ENCODE data around the gene KCNA10.

Gene KCNA10

GRCh38 chr1:110490791-110491451 is 28.1 kb downstream of the KCNA10 start:
- DNase-seq (ENCODE audit: low read depth, low spot score): no peak
- Histone ChIP-seq H3K9me3 (ENCODE audit: insufficient read depth, low read length) (no peaks in the 10 kb centered on the region), H3K27me3 (ENCODE audit: insufficient read depth, insufficient read length) (peaks cover 3% of the 10 kb centered on the region), H3K36me3 (ENCODE audit: insufficient read depth, insufficient read length, low read length) (no peaks in the 10 kb centered on the region), H3K9ac (ENCODE audit: insufficient read length, low read depth) (no peak overlapping the region), H3K4me3 (ENCODE audit: insufficient read length, low read depth) (no peak overlapping the region), H3K4me1 (ENCODE audit: insufficient read depth, insufficient read length) (peaks cover 25% of the 10 kb centered on the region)
- TF ChIP-seq YY1 (IDR thresholded peaks at IDR 0.05; ENCODE audit: insufficient read depth, insufficient read length) (no peak), ZNF274 (IDR thresholded peaks at IDR 0.05; ENCODE audit: low read depth, low read length) (no peak), SUZ12 (IDR thresholded peaks at IDR 0.05; ENCODE audit: extremely low read depth, insufficient read depth, insufficient read length) (no peak)

DNA sequence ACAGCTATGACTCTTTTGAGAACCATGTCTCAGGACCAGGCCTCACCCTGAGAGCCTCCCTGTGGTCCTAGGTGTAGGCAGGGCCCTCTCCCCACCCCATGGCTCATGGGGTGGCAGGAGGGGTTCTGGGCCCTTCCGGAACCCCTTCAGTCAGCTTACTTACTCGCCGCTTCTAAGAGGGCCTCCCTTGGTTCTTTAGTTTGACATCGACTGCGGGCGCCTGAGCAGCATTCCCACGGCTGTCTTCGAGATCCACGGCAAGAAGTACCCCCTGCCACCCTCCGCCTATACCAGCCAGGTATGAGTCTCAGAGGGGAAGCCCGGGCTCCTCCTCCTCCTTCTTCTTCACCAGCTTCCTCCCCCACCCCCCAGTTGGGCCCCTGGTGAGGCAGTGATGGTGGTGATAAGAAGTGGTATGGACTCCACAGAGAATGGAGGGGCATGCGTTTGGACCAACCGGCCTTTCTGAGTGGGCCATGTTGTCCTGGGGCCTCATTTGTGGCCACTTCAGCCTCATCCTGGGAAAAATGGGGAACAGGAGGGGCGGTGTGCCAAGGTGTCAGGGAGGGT is 28.9 kb downstream of the KCNA10 start:
- H3K27me3 ChIP-seq (ENCODE audit: insufficient read depth, insufficient read length): no peaks in the 10 kb centered on the region
- DNase-seq (ENCODE audit: low read depth, low spot score): no peak
- no peak overlapping the region for H3K4me3 ChIP-seq (ENCODE audit: insufficient read length, low read depth)
- peaks cover 19% of the 10 kb centered on the region for H3K4me1 ChIP-seq (ENCODE audit: insufficient read depth, insufficient read length)
- no peaks in the 10 kb centered on the region for H3K9me3 ChIP-seq (ENCODE audit: insufficient read depth, low read length)
- H3K9ac ChIP-seq (ENCODE audit: insufficient read length, low read depth): no peak overlapping the region
- TF ChIP-seq SUZ12 (IDR thresholded peaks at IDR 0.05; ENCODE audit: extremely low read depth, insufficient read depth, insufficient read length) (no peak), YY1 (IDR thresholded peaks at IDR 0.05; ENCODE audit: insufficient read depth, insufficient read length) (no peak), ZNF274 (IDR thresholded peaks at IDR 0.05; ENCODE audit: low read depth, low read length) (no peak)
- no peaks in the 10 kb centered on the region for H3K36me3 ChIP-seq (ENCODE audit: insufficient read depth, insufficient read length, low read length)

GRCh38 chr1:110489406-110489805 is 29.6 kb downstream of the KCNA10 start:
- H3K9ac ChIP-seq (ENCODE audit: insufficient read length, low read depth): no peak overlapping the region
- H3K4me3 ChIP-seq (ENCODE audit: insufficient read length, low read depth): no peak overlapping the region
- DNase-seq (ENCODE audit: low read depth, low spot score): no peak

GRCh38 chr1:110488867-110489266 is 30.1 kb downstream of the KCNA10 start:
- H3K4me1 ChIP-seq (ENCODE audit: insufficient read depth, insufficient read length): peaks cover 11% of the 10 kb centered on the region
- no peaks in the 10 kb centered on the region for H3K36me3 ChIP-seq (ENCODE audit: insufficient read depth, insufficient read length, low read length)
- DNase-seq (ENCODE audit: low read depth, low spot score): no peak
- no peak for TF ChIP-seq ZNF274 (IDR thresholded peaks at IDR 0.05; ENCODE audit: low read depth, low read length)
- no peak for TF ChIP-seq YY1 (IDR thresholded peaks at IDR 0.05; ENCODE audit: insufficient read depth, insufficient read length)
- TF ChIP-seq SUZ12 (IDR thresholded peaks at IDR 0.05; ENCODE audit: extremely low read depth, insufficient read depth, insufficient read length): no peak
- no peaks in the 10 kb centered on the region for H3K9me3 ChIP-seq (ENCODE audit: insufficient read depth, low read length)
- no peak overlapping the region for H3K9ac ChIP-seq (ENCODE audit: insufficient read length, low read depth)
- no peak overlapping the region for H3K4me3 ChIP-seq (ENCODE audit: insufficient read length, low read depth)
- no peaks in the 10 kb centered on the region for H3K27me3 ChIP-seq (ENCODE audit: insufficient read depth, insufficient read length)

More at GRCh38 chr1:110489406-110489805, 29.6 kb downstream of the KCNA10 start:
- TF ChIP-seq YY1 (IDR thresholded peaks at IDR 0.05; ENCODE audit: insufficient read depth, insufficient read length): no peak
- TF ChIP-seq SUZ12 (IDR thresholded peaks at IDR 0.05; ENCODE audit: extremely low read depth, insufficient read depth, insufficient read length): no peak
- TF ChIP-seq ZNF274 (IDR thresholded peaks at IDR 0.05; ENCODE audit: low read depth, low read length): no peak
- H3K36me3 ChIP-seq (ENCODE audit: insufficient read depth, insufficient read length, low read length): no peaks in the 10 kb centered on the region
- H3K27me3 ChIP-seq (ENCODE audit: insufficient read depth, insufficient read length): no peaks in the 10 kb centered on the region
- H3K9me3 ChIP-seq (ENCODE audit: insufficient read depth, low read length): no peaks in the 10 kb centered on the region
- peaks cover 17% of the 10 kb centered on the region for H3K4me1 ChIP-seq (ENCODE audit: insufficient read depth, insufficient read length)

DNA sequence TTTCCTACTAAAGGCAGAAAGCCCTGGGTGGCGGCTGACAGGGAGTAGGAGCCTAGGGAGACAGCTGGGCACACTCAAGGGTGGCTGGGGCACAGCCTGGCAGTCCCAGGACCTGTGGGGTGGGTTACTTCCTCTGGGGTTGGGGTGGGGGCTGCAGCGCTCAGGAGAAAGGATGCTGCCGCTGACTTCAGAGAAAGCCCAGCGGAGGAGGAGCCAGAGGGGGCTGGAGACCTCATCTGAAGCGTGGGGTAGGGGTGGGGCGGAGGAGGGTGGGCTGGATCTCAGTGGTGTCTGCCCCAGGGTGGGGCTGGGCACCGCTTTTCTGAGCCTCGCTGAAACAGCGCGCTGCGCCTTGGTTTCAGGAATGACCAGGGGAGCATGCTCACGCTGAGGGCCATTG is 30.8 kb downstream of the KCNA10 start:
- DNase-seq (ENCODE audit: low read depth, low spot score): no peak
- Histone ChIP-seq H3K9me3 (ENCODE audit: insufficient read depth, low read length) (no peaks in the 10 kb centered on the region), H3K36me3 (ENCODE audit: insufficient read depth, insufficient read length, low read length) (no peaks in the 10 kb centered on the region), H3K27me3 (ENCODE audit: insufficient read depth, insufficient read length) (no peaks in the 10 kb centered on the region), H3K9ac (ENCODE audit: insufficient read length, low read depth) (no peak overlapping the region), H3K4me3 (ENCODE audit: insufficient read length, low read depth) (no peak overlapping the region), H3K4me1 (ENCODE audit: insufficient read depth, insufficient read length) (peaks cover 10% of the 10 kb centered on the region)
- TF ChIP-seq SUZ12 (IDR thresholded peaks at IDR 0.05; ENCODE audit: extremely low read depth, insufficient read depth, insufficient read length) (no peak), ZNF274 (IDR thresholded peaks at IDR 0.05; ENCODE audit: low read depth, low read length) (no peak), YY1 (IDR thresholded peaks at IDR 0.05; ENCODE audit: insufficient read depth, insufficient read length) (no peak)

- Histone ChIP-seq H3K27me3 (ENCODE audit: insufficient read depth, insufficient read length) (no peaks in the 10 kb centered on the region), H3K9ac (ENCODE audit: insufficient read length, low read depth) (no peak overlapping the region), H3K4me3 (ENCODE audit: insufficient read length, low read depth) (no peak overlapping the region), H3K9me3 (ENCODE audit: insufficient read depth, low read length) (no peaks in the 10 kb centered on the region), H3K36me3 (ENCODE audit: insufficient read depth, insufficient read length, low read length) (no peaks in the 10 kb centered on the region), H3K4me1 (ENCODE audit: insufficient read depth, insufficient read length) (peaks cover 14% of the 10 kb centered on the region)
- DNase-seq (ENCODE audit: low read depth, low spot score): no peak
- TF ChIP-seq ZNF274 (IDR thresholded peaks at IDR 0.05; ENCODE audit: low read depth, low read length): no peak
- no peak for TF ChIP-seq SUZ12 (IDR thresholded peaks at IDR 0.05; ENCODE audit: extremely low read depth, insufficient read depth, insufficient read length)
These were observed 31.2 kb downstream of the KCNA10 start for GRCh38 chr1:110487726-110488125.

DNA sequence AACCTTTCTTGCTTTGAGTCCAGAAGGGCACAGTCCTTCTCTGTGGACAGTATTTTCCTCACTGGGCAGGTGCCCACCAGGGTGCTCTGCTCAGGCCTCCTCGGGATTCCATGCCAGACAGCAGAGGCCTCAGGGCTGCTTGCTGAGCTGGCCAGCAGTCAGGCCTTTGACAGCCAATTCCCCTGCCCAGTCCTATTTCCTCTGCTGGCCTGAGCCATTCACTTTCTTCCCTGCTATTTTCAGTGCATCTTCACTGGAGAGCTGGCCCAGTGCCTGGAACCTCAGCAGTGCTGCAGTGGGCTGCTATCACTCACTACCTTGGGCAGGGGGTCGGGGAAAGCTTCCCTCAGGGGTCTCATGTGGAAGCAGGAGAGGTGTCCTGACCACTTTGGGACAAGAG is 33.2 kb downstream of the KCNA10 start:
- Histone ChIP-seq H3K36me3 (ENCODE audit: insufficient read depth, insufficient read length, low read length) (no peaks in the 10 kb centered on the region), H3K27me3 (ENCODE audit: insufficient read depth, insufficient read length) (no peaks in the 10 kb centered on the region), H3K9ac (ENCODE audit: insufficient read length, low read depth) (no peak overlapping the region), H3K9me3 (ENCODE audit: insufficient read depth, low read length) (no peaks in the 10 kb centered on the region), H3K4me3 (ENCODE audit: insufficient read length, low read depth) (no peak overlapping the region), H3K4me1 (ENCODE audit: insufficient read depth, insufficient read length) (peaks cover 14% of the 10 kb centered on the region)
- no peak for DNase-seq (ENCODE audit: low read depth, low spot score)
- TF ChIP-seq SUZ12 (IDR thresholded peaks at IDR 0.05; ENCODE audit: extremely low read depth, insufficient read depth, insufficient read length) (no peak), YY1 (IDR thresholded peaks at IDR 0.05; ENCODE audit: insufficient read depth, insufficient read length) (no peak), ZNF274 (IDR thresholded peaks at IDR 0.05; ENCODE audit: low read depth, low read length) (no peak)
